Renal cortical epithelial cell (primary cell): Measurements from ENCODE around the gene PLA2G7. TPM values are rescaled to one million over a fixed set of nuclear protein-coding genes. Genes with fewer than 3 reads are reported as not detected.
"Not testable (repeated sequence)": the region's sequence is repeated elsewhere in the genome, so short reads cannot be mapped to it uniquely, and the experiment has no call there.

ENCODE experiments used
- DNase-seq: peaks from one replicate; pipeline ENCODE4 v3.0.0-alpha.2; 2011; ENCODE audit warnings: low read depth
- total RNA-seq: library from RNA; depleted of rRNA; stranded (reverse); fragments of >200 nt; gene quantifications from 2 replicates; pipeline ENCODE4 v1.2.3, GENCODE V29; 2014

The PLA2G7 gene
- total RNA-seq = 0.10 and 0.87 TPM in 2 replicates

GRCh38 chr6:46734867-46735719, at the start of gene PLA2G7:
Gene PLA2G7, minus strand, starts transcription at chr6:46735375. Its CDS starts 12,484 bp downstream, at chr6:46722891.
- DNase-seq = no peak

GRCh38 chr6:46784535-46784934, 49.4 kb upstream of the PLA2G7 start:
- no peak for DNase-seq

DNA sequence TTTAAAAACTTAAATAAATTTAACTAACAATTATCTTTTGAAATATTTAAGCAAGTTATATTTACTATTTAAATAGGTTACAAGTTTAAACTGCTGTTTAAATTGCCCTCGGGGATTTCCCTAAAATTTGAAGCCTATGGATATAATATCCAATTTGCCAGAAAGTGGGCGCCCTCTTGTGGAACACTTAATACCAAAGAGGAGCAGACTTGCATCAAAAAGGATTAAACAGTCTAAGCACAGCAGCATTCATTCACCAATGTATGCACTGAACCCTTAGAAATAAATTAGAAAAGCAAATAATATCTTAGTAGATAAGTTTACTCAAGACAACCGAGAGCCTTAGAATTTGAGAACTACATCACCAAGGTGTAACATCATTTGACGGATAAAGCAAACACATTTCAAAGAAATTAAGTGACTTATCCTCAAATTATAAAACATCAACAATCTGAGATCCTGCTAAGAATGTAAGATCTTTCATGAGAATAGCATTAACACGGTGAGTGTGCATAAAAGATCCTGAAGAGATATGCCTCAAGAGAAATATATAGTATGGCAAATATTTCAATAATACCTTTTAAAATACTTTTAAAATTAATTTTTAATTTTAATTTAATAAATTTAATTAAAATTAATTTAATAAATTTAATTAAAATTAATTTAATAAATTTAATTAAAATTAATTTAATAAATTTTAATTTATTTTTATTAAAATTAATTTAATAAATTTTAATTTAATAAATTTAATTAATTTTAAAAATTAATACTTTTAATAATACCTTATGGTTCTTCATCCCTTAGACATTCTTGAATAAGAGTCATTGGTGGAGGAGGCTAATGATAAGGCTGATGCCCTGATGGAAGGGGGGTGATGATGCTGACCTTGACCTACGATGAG, 46.6 kb upstream of the PLA2G7 start:
- DNase-seq = peak; percentile 56

DNA sequence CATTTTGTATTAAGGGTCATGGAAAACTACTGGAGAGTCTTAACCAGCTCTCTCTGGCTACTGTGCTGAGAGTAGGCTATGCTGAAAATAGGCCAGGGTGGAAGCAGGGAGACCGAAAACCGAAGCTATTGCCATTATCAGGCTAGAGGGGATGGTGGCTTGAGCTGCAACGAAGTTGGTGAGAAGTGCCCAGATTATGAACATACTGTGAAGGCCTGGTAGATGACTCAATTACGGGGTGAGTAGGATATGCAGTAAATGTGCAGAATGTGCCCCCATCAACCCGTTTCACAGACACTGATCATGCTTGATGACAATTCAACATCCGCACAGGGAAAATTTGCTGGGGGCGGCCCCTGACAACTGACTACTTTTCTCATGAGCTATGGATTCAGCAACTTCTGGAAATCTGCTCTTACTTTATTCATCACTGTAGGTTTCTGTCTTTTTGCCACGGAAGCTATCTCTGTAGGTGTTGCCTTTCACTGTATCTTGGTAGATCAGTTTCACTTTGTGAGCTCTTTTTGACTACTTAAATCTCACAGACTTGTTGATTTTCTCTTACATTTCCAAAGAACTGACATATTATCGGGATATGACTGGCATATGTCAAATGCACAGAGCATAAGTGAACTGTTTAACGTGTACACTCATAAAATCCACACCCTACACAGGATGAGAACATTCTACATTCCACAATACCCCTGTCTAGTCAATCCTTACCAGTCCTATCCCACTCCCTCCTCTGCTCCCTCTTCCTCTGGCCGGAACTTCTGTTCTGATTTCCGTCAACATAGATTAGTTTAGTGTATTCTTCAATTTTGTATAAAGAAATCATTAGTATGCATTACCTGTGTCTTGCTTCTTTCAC, 42.5 kb upstream of the PLA2G7 start:
- DNase-seq = no peak

DNA sequence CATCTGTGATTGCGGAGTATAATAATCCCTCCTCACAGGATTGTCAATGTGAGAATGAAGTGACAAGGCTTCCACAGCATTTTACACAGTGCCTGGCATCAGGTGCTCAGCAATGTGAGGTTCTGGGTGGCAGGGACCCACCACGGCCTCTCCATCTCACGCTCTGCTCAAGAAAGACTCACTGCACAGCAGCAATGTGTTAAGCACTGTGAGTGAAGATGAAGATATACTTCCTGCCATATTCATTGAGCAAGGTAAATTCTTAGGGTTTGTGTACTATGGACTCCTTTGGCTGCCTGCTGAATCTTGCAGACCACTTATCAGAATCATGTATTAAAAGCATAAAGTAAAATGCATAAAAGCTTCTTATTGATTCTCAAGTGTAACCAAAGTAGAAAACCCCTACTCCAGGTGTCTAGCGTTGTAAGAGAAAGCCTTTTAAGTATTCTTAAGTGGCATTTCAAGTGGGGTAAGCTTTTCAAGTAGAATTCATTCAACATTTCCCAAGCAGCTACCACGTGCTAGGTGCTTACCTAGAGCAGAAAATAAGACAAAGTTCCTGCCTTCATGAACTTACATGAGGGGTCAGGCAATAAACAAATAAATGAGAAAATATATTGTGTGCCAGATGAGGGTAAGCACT, 41.0 kb upstream of the PLA2G7 start:
- no peak for DNase-seq

- DNase-seq = not testable (repeated sequence)
Observed at GRCh38 chr6:46774736-46775135, 39.6 kb upstream of the PLA2G7 start.

- no peak for DNase-seq
Observed at GRCh38 chr6:46773201-46773855, 38.2 kb upstream of the PLA2G7 start.

- no peak for DNase-seq
Observed at GRCh38 chr6:46772762-46773161, 37.6 kb upstream of the PLA2G7 start.

GRCh38 chr6:46772016-46772415, 36.8 kb upstream of the PLA2G7 start:
- no peak for DNase-seq

GRCh38 chr6:46764961-46765360, 29.8 kb upstream of the PLA2G7 start:
- DNase-seq = no peak

DNA sequence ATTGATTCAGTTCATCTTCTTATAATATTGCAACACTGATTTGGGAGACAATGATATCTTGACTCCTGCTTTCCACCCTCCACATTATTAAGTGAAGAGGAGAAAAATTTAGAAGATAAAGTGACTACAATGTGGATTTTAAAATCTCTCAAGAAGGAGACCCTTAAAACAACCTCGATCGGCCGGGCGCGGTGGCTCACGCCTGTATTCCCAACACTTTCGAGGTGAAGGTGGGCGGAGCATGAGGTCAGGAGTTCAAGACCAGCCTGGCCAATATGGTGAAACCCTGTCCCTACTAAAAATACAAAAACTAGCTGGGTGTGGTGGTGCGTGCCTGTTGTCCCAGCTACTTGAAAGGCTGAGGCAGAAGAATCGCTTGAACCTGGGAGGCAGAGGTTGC, 29.1 kb upstream of the PLA2G7 start:
- not testable (repeated sequence) for DNase-seq

DNA sequence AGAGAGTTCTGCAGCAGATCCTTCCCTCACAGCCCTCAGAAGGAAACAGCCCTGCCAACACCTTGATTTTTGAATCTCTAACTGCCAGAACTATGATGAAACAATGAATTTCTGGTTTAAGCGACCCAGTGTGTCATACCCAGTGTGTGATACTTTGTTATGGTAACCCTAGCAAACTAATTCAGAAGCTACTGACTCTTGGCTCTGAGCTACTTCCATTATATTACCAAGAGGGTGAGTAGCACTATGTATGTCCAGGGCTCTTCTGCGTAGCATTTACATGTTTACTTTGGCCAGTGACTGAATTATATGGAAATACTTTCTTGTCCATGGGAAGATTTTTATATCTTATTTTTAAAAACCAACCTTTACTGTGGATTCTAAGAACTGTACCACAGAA, 28.3 kb upstream of the PLA2G7 start:
- DNase-seq = no peak

GRCh38 chr6:46760925-46761324, 25.8 kb upstream of the PLA2G7 start:
- DNase-seq = no peak

DNA sequence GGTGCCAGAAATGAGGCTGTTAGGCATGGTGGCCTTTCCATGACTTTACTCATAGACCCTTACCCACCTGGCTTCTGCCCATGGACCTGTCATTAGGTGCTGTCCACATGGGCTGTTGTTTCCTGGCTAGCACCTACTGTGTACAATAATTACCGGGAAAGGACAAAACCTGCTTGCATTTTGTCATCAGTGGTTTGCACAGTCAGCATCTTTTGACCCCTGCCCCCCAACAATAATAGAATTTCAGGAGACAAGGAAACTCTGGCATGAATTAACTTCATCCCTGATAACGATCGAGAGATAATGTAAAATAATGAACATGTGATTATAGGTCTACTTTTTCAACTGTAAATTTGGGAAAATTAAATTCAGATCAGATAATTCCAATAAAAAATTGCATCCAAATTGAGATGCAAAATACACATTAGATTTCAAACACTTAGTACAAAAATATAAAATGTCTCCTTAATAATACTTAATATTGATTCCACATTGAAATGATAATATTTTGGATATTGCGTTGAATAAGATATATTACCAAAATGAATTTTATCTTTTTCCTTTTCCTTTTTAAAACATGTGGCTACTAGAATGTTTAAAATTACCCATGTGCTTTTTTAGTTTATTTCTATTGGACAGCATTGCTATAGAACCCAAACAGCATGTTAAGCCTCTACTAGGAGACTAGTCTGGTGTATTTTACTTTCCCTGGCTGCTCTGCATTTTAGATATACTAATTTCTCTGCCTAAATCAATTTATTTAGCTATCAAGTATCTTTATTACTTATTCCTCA, 24.0 kb upstream of the PLA2G7 start:
- no peak for DNase-seq

DNA sequence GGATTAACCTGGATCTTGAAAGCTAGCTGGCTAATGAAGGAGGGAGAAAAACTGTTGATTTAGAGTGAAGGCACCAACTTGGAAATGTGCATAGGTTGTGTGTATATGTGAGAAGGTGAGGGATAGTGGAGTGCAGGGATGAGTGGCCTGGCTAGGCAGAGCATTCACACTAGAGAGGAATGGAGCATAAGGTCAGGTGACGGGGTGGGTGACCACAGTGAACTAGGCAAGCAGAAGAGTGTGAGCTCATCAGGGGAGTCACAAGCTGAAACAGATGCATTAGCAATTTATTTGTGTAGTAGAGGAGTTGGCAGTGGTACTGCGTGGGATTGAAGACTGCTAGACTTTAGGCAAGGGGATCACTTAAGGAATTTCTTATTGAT, 22.0 kb upstream of the PLA2G7 start:
- DNase-seq = peak; percentile 11

GRCh38 chr6:46756469-46757213, 21.5 kb upstream of the PLA2G7 start:
- DNase-seq = peak; percentile 31

GRCh38 chr6:46755865-46756264, 20.7 kb upstream of the PLA2G7 start:
- no peak for DNase-seq

DNA sequence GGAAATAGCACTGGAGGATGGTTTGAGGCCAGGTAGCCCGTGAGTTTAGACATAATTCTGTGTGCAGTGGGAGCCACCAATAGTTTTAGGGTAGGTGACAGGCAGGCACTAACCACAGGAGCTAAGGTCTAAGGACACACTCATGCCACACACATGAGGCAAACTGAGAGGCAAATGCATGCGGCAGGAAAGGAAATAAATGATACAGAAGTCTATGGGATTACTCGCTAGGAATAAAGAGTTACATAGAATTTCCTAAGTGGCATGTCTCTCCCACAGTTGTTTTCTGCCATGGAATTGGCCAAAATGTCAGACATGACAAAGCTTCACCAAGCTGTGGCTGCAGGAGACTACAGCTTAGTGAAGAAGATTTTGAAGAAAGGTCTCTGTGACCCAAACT, 16.5 kb upstream of the PLA2G7 start:
- no peak for DNase-seq

DNA sequence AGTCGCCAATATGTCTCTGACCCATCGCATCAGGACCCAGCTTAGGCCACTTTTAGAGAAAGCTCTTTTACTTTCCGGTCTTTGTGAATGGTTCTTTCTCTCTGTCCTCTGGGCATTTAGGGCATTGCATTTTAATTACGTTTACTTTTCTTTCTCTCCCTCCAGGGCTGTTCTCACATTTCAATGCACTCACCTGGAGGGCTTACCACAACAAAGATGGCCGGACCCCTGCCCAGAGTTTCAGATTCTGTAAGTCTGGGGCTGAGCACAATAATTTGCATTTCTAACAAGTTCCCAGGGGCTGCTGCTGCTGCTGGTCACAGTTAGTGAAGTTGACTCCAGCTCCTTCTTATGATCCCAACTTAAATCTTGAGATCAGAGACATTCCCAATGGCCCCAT, 14.6 kb upstream of the PLA2G7 start:
- DNase-seq = no peak
